Measurements from ENCODE around the gene TMEM8B. TPM values are rescaled to one million over a fixed set of nuclear protein-coding genes. Genes with fewer than 3 reads are reported as not detected.

TMEM8B gene
- total RNA-seq, 1 experiment from 2014 or later, result 7.2 TPM

DNA sequence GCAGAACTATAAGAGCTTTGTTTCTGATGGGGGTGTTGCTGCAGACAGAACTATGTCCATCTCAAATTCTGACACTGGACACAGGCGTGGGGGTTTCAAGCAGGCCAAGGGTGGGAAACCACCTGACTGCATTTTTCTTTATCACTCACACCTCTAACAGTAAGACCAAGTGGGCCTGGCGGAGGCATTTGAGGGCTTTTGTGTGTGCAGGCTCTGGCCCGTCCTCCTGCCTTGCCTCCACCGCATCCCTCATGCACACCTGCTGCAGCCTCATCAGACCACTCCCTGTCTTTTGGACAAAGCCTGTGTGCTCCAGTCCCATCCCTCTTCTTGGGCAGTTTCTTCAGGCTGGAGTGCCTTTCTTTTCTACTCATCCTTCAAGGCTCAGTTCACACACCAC, 33.3 kb downstream of the TMEM8B start:
- TF ChIP-seq EZH2 (IDR thresholded peaks at IDR 0.05) (no peak), TCF7L2 (IDR thresholded peaks at IDR 0.05; ENCODE audit: borderline replicate concordance, extremely low read depth, insufficient read depth, insufficient read length) (no peak)
- Histone ChIP-seq H3K27ac (ENCODE audit: low read depth, low read length) (no peak overlapping the region), H4K20me1 (ENCODE audit: insufficient read depth) (no peaks in the 10 kb centered on the region), H3K4me1 (ENCODE audit: control insufficient read depth in 1 of 2, insufficient read depth in 2 of 2, low read length in 2 of 2) (no peaks in the 10 kb centered on the region), H2AFZ (ENCODE audit: low read depth, low read length, poor library complexity, severe bottlenecking) (no peak overlapping the region), H3K27me3 (ENCODE audit: insufficient read depth, low read length) (peaks cover 3% of the 10 kb centered on the region; the same call in 1 of the 2 replicates), H3K9ac (ENCODE audit: low read length) (no peak overlapping the region), H3K79me2 (ENCODE audit: insufficient read depth, low read length) (no peaks in the 10 kb centered on the region), H3K9me3 (ENCODE audit: control insufficient read depth in 1 of 2, insufficient read depth in 1 of 2, low read depth in 1 of 2, low read length in 2 of 2) (no peaks in the 10 kb centered on the region), H3K4me3 (replicated peaks in 1 of 2; ENCODE audit: low read depth in 1 of 2, low read length in 2 of 2) (no peak overlapping the region), H3K36me3 (ENCODE audit: control insufficient read depth in 1 of 2, insufficient read depth in 2 of 2, low read length in 2 of 2) (no peaks in the 10 kb centered on the region), H3K4me2 (ENCODE audit: low read length) (no peak overlapping the region), H3K9me2 (ENCODE audit: insufficient read depth) (no peaks in the 10 kb centered on the region)
- no TSS peak for BruUV-seq (replicated peaks)
- CTCF ChIA-PET, result interaction anchor here (1.1 kb wide), 2 partner anchors 20 to 27 kb away, joined by 3 read pairs; no protein-coding TSS in a partner anchor
- DNase-seq (ENCODE audit: low read depth, low spot score) (no peak), ATAC-seq (no peak)
- RAD21 ChIA-PET (ENCODE audit: low non-redundant PET in 1 of 2, low total read pairs in 2 of 2, uncharacterized antibody in 2 of 2, unreplicated experiment in 2 of 2), result no interaction called here
- POLR2A ChIA-PET, result no interaction called here
- intact Hi-C loops (cut with micrococcal nuclease), result no loop called here

DNA sequence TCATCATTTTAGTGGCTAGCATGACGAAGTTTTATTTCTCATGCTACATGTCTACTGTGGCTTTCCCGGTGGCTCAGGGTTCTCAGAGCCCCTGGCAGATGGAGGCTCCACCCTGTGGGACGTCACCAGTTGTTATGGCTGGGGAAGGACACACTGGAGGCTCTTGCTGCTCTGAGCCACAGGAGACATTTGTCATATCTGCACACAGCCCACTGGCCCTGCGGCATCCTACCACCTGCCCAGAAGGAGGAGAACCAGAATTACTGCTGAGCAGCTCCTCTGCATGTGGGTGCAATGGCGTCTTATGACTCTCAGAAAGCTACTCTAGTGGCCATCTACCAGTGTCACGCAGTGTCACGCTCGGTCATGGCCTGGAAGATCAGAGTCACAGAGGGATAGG, 34.6 kb downstream of the TMEM8B start:
- intact Hi-C loops (cut with micrococcal nuclease), result no loop called here
- Histone ChIP-seq H3K4me2 (ENCODE audit: low read length) (no peak overlapping the region), H3K4me3 (replicated peaks in 1 of 2; ENCODE audit: low read depth in 1 of 2, low read length in 2 of 2) (no peak overlapping the region), H3K9me2 (ENCODE audit: insufficient read depth) (no peaks in the 10 kb centered on the region), H3K4me1 (ENCODE audit: control insufficient read depth in 1 of 2, insufficient read depth in 2 of 2, low read length in 2 of 2) (no peaks in the 10 kb centered on the region), H2AFZ (ENCODE audit: low read depth, low read length, poor library complexity, severe bottlenecking) (no peak overlapping the region), H4K20me1 (ENCODE audit: insufficient read depth) (no peaks in the 10 kb centered on the region), H3K9me3 (ENCODE audit: control insufficient read depth in 1 of 2, insufficient read depth in 1 of 2, low read depth in 1 of 2, low read length in 2 of 2) (no peaks in the 10 kb centered on the region), H3K9ac (ENCODE audit: low read length) (no peak overlapping the region), H3K36me3 (ENCODE audit: control insufficient read depth in 1 of 2, insufficient read depth in 2 of 2, low read length in 2 of 2) (no peaks in the 10 kb centered on the region), H3K79me2 (ENCODE audit: insufficient read depth, low read length) (no peaks in the 10 kb centered on the region), H3K27ac (ENCODE audit: low read depth, low read length) (no peak overlapping the region), H3K27me3 (ENCODE audit: insufficient read depth, low read length) (peaks cover 3% of the 10 kb centered on the region; the same call in 1 of the 2 replicates)
- POLR2A ChIA-PET, result no interaction called here
- RAD21 ChIA-PET (ENCODE audit: low non-redundant PET in 1 of 2, low total read pairs in 2 of 2, uncharacterized antibody in 2 of 2, unreplicated experiment in 2 of 2), result no interaction called here
- TF ChIP-seq, protein P1, sequence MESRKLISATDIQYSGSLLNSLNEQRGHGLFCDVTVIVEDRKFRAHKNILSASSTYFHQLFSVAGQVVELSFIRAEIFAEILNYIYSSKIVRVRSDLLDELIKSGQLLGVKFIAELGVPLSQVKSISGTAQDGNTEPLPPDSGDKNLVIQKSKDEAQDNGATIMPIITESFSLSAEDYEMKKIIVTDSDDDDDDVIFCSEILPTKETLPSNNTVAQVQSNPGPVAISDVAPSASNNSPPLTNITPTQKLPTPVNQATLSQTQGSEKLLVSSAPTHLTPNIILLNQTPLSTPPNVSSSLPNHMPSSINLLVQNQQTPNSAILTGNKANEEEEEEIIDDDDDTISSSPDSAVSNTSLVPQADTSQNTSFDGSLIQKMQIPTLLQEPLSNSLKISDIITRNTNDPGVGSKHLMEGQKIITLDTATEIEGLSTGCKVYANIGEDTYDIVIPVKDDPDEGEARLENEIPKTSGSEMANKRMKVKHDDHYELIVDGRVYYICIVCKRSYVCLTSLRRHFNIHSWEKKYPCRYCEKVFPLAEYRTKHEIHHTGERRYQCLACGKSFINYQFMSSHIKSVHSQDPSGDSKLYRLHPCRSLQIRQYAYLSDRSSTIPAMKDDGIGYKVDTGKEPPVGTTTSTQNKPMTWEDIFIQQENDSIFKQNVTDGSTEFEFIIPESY (IDR thresholded peaks at IDR 0.05; ENCODE audit: extremely low read depth, insufficient replicate concordance, low read length), result no peak
- TF ChIP-seq, protein P2, sequence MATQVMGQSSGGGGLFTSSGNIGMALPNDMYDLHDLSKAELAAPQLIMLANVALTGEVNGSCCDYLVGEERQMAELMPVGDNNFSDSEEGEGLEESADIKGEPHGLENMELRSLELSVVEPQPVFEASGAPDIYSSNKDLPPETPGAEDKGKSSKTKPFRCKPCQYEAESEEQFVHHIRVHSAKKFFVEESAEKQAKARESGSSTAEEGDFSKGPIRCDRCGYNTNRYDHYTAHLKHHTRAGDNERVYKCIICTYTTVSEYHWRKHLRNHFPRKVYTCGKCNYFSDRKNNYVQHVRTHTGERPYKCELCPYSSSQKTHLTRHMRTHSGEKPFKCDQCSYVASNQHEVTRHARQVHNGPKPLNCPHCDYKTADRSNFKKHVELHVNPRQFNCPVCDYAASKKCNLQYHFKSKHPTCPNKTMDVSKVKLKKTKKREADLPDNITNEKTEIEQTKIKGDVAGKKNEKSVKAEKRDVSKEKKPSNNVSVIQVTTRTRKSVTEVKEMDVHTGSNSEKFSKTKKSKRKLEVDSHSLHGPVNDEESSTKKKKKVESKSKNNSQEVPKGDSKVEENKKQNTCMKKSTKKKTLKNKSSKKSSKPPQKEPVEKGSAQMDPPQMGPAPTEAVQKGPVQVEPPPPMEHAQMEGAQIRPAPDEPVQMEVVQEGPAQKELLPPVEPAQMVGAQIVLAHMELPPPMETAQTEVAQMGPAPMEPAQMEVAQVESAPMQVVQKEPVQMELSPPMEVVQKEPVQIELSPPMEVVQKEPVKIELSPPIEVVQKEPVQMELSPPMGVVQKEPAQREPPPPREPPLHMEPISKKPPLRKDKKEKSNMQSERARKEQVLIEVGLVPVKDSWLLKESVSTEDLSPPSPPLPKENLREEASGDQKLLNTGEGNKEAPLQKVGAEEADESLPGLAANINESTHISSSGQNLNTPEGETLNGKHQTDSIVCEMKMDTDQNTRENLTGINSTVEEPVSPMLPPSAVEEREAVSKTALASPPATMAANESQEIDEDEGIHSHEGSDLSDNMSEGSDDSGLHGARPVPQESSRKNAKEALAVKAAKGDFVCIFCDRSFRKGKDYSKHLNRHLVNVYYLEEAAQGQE (IDR thresholded peaks at IDR 0.05; ENCODE audit: low read depth), result no peak
- TF ChIP-seq, protein P3, sequence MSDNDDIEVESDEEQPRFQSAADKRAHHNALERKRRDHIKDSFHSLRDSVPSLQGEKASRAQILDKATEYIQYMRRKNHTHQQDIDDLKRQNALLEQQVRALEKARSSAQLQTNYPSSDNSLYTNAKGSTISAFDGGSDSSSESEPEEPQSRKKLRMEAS (IDR thresholded peaks at IDR 0.05), result no peak
- TF ChIP-seq POLR2AphosphoS5 (IDR thresholded peaks at IDR 0.05; ENCODE audit: low read depth, low read length) (no peak), RAD21 (IDR thresholded peaks at IDR 0.05; ENCODE audit: low read depth) (no peak), ZNF274 (IDR thresholded peaks at IDR 0.05; ENCODE audit: low read depth, low read length) (no peak), CBX3 (IDR thresholded peaks at IDR 0.05; ENCODE audit: low read depth) (no peak), FOSL1 (IDR thresholded peaks at IDR 0.05; ENCODE audit: low read depth) (no peak), ZFX (IDR thresholded peaks at IDR 0.05) (no peak), JUND (IDR thresholded peaks at IDR 0.05) (no peak), SIN3A (IDR thresholded peaks at IDR 0.05; ENCODE audit: low read depth) (no peak), POLR2A (IDR thresholded peaks at IDR 0.05; ENCODE audit: borderline replicate concordance, extremely low read depth, insufficient read depth, insufficient read length) (no peak), CEBPB (IDR thresholded peaks at IDR 0.05; ENCODE audit: low read depth) (no peak), TCF7L2 (IDR thresholded peaks at IDR 0.05; ENCODE audit: borderline replicate concordance, extremely low read depth, insufficient read depth, insufficient read length) (no peak)
- CTCF ChIA-PET, result interaction anchor here (0.9 to 1.1 kb wide), 2 partner anchors 19 to 28 kb away, joined by 3 to 4 read pairs; no protein-coding TSS in a partner anchor
- DNase-seq (ENCODE audit: low read depth, low spot score) (no peak), ATAC-seq (no peak)
- BruUV-seq (replicated peaks), result no TSS peak
